HG03432 (cell line): ENCODE measurements around the gene DYRK4.
"Not testable (repeated sequence)": the region's sequence is repeated elsewhere in the genome, so short reads cannot be mapped to it uniquely, and the experiment has no call there.

ENCODE experiments used
- ATAC-seq: cut with Tn5 transposase; IDR thresholded peaks from one replicate; pipeline ENCODE4 v1.9.1; 2021; ENCODE audit warnings: mild to moderate bottlenecking, moderate library complexity; ENCODE audit not compliant: unreplicated experiment

DYRK4 gene

GRCh38 chr12:4562034-4562657 lies at the start of gene DYRK4:
Gene DYRK4, plus strand, starts transcription at chr12:4562208. Its CDS starts 38 bp downstream, at chr12:4562246.
- no peak for ATAC-seq

GRCh38 chr12:4518106-4518728 lies 43.8 kb upstream of the DYRK4 start:
- ATAC-seq, result no peak

- not testable (repeated sequence) for ATAC-seq
Observed at GRCh38 chr12:4523443-4523842, 38.6 kb upstream of the DYRK4 start.

- no peak for ATAC-seq
Observed at GRCh38 chr12:4526923-4527546, 35.0 kb upstream of the DYRK4 start.

- ATAC-seq, result no peak
Observed at GRCh38 chr12:4530160-4530559, 31.8 kb upstream of the DYRK4 start.

- ATAC-seq, result no peak
Observed at GRCh38 chr12:4530982-4531586, 30.9 kb upstream of the DYRK4 start.

GRCh38 chr12:4535092-4535491 lies 26.9 kb upstream of the DYRK4 start:
- ATAC-seq, result no peak

GRCh38 chr12:4535871-4536270 lies 26.1 kb upstream of the DYRK4 start:
- no peak for ATAC-seq

- ATAC-seq, result peak; percentile 91
Observed at GRCh38 chr12:4538207-4539160, 23.5 kb upstream of the DYRK4 start, which contains the start of gene RAD51AP1. Gene RAD51AP1, plus strand, starts transcription at chr12:4538890. Its CDS starts 50 bp downstream, at chr12:4538940.

- ATAC-seq, result no peak
Observed at GRCh38 chr12:4539167-4539870, 22.7 kb upstream of the DYRK4 start.

GRCh38 chr12:4540170-4540569 lies 21.8 kb upstream of the DYRK4 start:
- no peak for ATAC-seq

- ATAC-seq, result no peak
Observed at GRCh38 chr12:4540638-4541037, 21.4 kb upstream of the DYRK4 start.

- ATAC-seq, result no peak
Observed at GRCh38 chr12:4545195-4545594, 16.8 kb upstream of the DYRK4 start.

GRCh38 chr12:4552191-4552590 lies 9.8 kb upstream of the DYRK4 start:
- ATAC-seq, result no peak

- no peak for ATAC-seq
Observed at GRCh38 chr12:4553943-4554342, 8.1 kb upstream of the DYRK4 start.

- no peak for ATAC-seq
Observed at GRCh38 chr12:4555804-4556203, 6.2 kb upstream of the DYRK4 start.

- no peak for ATAC-seq
Observed at GRCh38 chr12:4556735-4557530, 5.1 kb upstream of the DYRK4 start.

GRCh38 chr12:4557586-4557985 lies 4.4 kb upstream of the DYRK4 start:
- no peak for ATAC-seq

- no peak for ATAC-seq
Observed at GRCh38 chr12:4558171-4558570, 3.8 kb upstream of the DYRK4 start.
